OCI-LY7 (cell line): ENCODE measurements around the gene KRT83. TPM values are rescaled to one million over a fixed set of nuclear protein-coding genes. Genes with fewer than 3 reads are reported as not detected.
A peak's percentile ranks its signal among the peaks of the same experiment; 100 is the strongest.

Experiments used
- BruUV-seq: library from RNA; stranded (reverse); fragments of 400-500 nt; replicated peaks from 2 replicates; lab custom pipeline; 2021; lab: Mats Ljungman, UMichigan
- CTCF ChIA-PET: fragments of 300-600 bp; sonication (Branson Sonifier 250); formaldehyde crosslinking; loops from one replicate; lab custom pipeline; 2022; ENCODE audit warnings: antibody characterized with exemption; ENCODE audit not compliant: unreplicated experiment; lab: Charles Lee
- POLR2A ChIA-PET: fragments of 300-600 bp; sonication (Branson Sonifier 250); formaldehyde crosslinking; loops from one replicate; lab custom pipeline; 2022; ENCODE audit warnings: antibody characterized with exemption; lab: Charles Lee
- DNase-seq: peaks from one replicate; pipeline ENCODE4 v3.0.0-alpha.2; 2015; ENCODE audit warnings: low spot score
- H2AFZ ChIP-seq: fragments of 200-600 bp; sonication (generic), shearing (Covaris generic); 2 replicates; pipeline ENCODE4 v1.6.1; 2014; ENCODE audit warnings: mild to moderate bottlenecking, antibody characterized with exemption, low read length, moderate library complexity
- H3K27ac ChIP-seq: fragments of 200-600 bp; sonication (generic); 2 replicates; pipeline ENCODE4 v1.5.1; 2014; ENCODE audit warnings: mixed run types, low read depth, mild to moderate bottlenecking, moderate library complexity, low read length, inconsistent platforms; ENCODE audit not compliant: poor library complexity, severe bottlenecking
- H3K36me3 ChIP-seq: fragments of 200-600 bp; sonication (generic); 2 replicates; pipeline ENCODE4 v1.6.1; 2014; ENCODE audit warnings: mild to moderate bottlenecking, antibody characterized with exemption, low read length, moderate library complexity, mixed read lengths; ENCODE audit not compliant: insufficient read depth
- H3K4me1 ChIP-seq: fragments of 200-600 bp; sonication (generic); 2 replicates; pipeline ENCODE4 v1.5.1; 2014; ENCODE audit warnings: mild to moderate bottlenecking, low read length; ENCODE audit not compliant: insufficient read depth, poor library complexity, severe bottlenecking
- H3K4me2 ChIP-seq: fragments of 200-600 bp; sonication (generic); 2 replicates; pipeline ENCODE4 v1.6.1; 2014; ENCODE audit warnings: mild to moderate bottlenecking, low read length
- H3K4me3 ChIP-seq: fragments of 200-600 bp; sonication (generic); 2 replicates; pipeline ENCODE4 v1.5.1; 2014; ENCODE audit warnings: mild to moderate bottlenecking, low read depth, low read length; ENCODE audit not compliant: poor library complexity, severe bottlenecking
- H3K79me2 ChIP-seq: fragments of 200-600 bp; sonication (generic); 2 replicates; pipeline ENCODE4 v1.6.1; 2016; ENCODE audit warnings: low read depth, mild to moderate bottlenecking, low read length, moderate library complexity, mixed read lengths; ENCODE audit not compliant: insufficient read depth
- H3K9me2 ChIP-seq: fragments of 200-600 bp; sonication (generic); 2 replicates; pipeline ENCODE4 v1.6.1; 2016; ENCODE audit warnings: mild to moderate bottlenecking, low read length, mixed read lengths; ENCODE audit not compliant: insufficient read depth
- H3K9me3 ChIP-seq: fragments of 200-600 bp; sonication (generic); 2 replicates; pipeline ENCODE4 v1.6.1; 2014; ENCODE audit warnings: mild to moderate bottlenecking, mixed run types, low read length, mixed read lengths
- H4K20me1 ChIP-seq: fragments of 200-600 bp; sonication (generic); 2 replicates; pipeline ENCODE4 v1.6.1; 2014; ENCODE audit warnings: mild to moderate bottlenecking, antibody characterized with exemption, low read length, moderate library complexity, mixed read lengths; ENCODE audit not compliant: insufficient read depth
- CTCF ChIP-seq: fragments of 200-600 bp; sonication (generic); conservative IDR thresholded peaks from 2 replicates; pipeline ENCODE4 v1.5.1; 2014; ENCODE audit warnings: mild to moderate bottlenecking, antibody characterized with exemption, low read length, moderate library complexity, mixed read lengths
- EZH2phosphoT487 ChIP-seq: fragments of 200-600 bp; sonication (generic); IDR thresholded peaks from 2 replicates; pipeline ENCODE4 v1.6.1; 2018; ENCODE audit warnings: low read depth, borderline replicate concordance, mild to moderate bottlenecking, mixed run types, antibody characterized with exemption, low read length, moderate library complexity, mixed read lengths
- intact Hi-C: fragments of 100-400 bp; cut with micrococcal nuclease; formaldehyde crosslinking; loops from one replicate; pipeline ENCODE4 v1.10.0; 2022; ENCODE audit not compliant: unreplicated experiment
- total RNA-seq, 2 experiments: library from RNA; depleted of rRNA in 1 of 2; stranded (reverse); fragments of >200 nt in 1 of 2; shearing (Covaris generic) in 1 of 2; gene quantifications; 2 replicates each; pipeline ENCODE4 v1.2.3, GENCODE V29; 2014 to 2022

KRT83 gene
- total RNA-seq, 2 experiments from 2014 or later = not detected

GRCh38 chr12:52358575-52359350 lies 37.6 kb upstream of the KRT83 start:
- Histone ChIP-seq H3K4me1 (peaks cover 39% of the 10 kb centered on the region), H3K9me2 (no peaks in the 10 kb centered on the region), H3K9me3 (no peaks in the 10 kb centered on the region), H4K20me1 (no peaks in the 10 kb centered on the region), H3K79me2 (no peaks in the 10 kb centered on the region), H2AFZ (peak overlapping the region; percentile 61), H3K27ac (peak overlapping the region; percentile 86), H3K4me3 (peak overlapping the region; percentile 30), H3K36me3 (no peaks in the 10 kb centered on the region), H3K4me2 (peak overlapping the region; percentile 67)
- ChIA-PET CTCF (interaction anchor here (1.0 kb wide), 1 partner anchor 31 kb away, joined by 3 read pairs; no protein-coding TSS in a partner anchor), POLR2A (interaction anchor here (0.5 to 0.6 kb wide), 4 partner anchors 11 to 971 kb away, joined by 3 to 4 read pairs (median 3); no protein-coding TSS in a partner anchor)
- peak; percentile 91 for DNase-seq
- TF ChIP-seq EZH2phosphoT487 = no peak
- peak; percentile 73 for TF ChIP-seq CTCF
- intact Hi-C loops = no loop called here
- BruUV-seq = no TSS peak

- Histone ChIP-seq H3K4me2 (peak overlapping the region; percentile 67), H3K27ac (no peak overlapping the region), H2AFZ (0 out of 2 replicates have a peak overlapping the region, but pooled peaks have one; percentile 61), H3K9me2 (no peaks in the 10 kb centered on the region), H3K4me3 (no peak overlapping the region), H3K36me3 (no peaks in the 10 kb centered on the region), H3K79me2 (no peaks in the 10 kb centered on the region), H3K4me1 (peaks cover 39% of the 10 kb centered on the region), H4K20me1 (no peaks in the 10 kb centered on the region), H3K9me3 (no peaks in the 10 kb centered on the region)
- CTCF ChIA-PET = no interaction called here
- intact Hi-C loops = no loop called here
- no TSS peak for BruUV-seq
- POLR2A ChIA-PET = no interaction called here
- no peak for TF ChIP-seq EZH2phosphoT487
- TF ChIP-seq CTCF = no peak
- no peak for DNase-seq
Measured at GRCh38 chr12:52356762-52357580, 35.8 kb upstream of the KRT83 start.
